Neural progenitor cell (in vitro differentiated cells): Measurements from ENCODE around the gene TNFRSF9.

Source experiments
- EZH2 ChIP-seq: fragments of 200-600 bp; sonication (generic); IDR thresholded peaks from 2 replicates; pipeline ENCODE4 v1.6.1; 2017; ENCODE audit warnings: antibody characterized with exemption, mild to moderate bottlenecking, moderate library complexity
- TF ChIP-seq, protein P1 (sequence below): fragments of 200-600 bp; sonication (generic); IDR thresholded peaks from 2 replicates; pipeline ENCODE4 v1.5.1; 2017; ENCODE audit warnings: antibody characterized with exemption, mild to moderate bottlenecking

DNA sequence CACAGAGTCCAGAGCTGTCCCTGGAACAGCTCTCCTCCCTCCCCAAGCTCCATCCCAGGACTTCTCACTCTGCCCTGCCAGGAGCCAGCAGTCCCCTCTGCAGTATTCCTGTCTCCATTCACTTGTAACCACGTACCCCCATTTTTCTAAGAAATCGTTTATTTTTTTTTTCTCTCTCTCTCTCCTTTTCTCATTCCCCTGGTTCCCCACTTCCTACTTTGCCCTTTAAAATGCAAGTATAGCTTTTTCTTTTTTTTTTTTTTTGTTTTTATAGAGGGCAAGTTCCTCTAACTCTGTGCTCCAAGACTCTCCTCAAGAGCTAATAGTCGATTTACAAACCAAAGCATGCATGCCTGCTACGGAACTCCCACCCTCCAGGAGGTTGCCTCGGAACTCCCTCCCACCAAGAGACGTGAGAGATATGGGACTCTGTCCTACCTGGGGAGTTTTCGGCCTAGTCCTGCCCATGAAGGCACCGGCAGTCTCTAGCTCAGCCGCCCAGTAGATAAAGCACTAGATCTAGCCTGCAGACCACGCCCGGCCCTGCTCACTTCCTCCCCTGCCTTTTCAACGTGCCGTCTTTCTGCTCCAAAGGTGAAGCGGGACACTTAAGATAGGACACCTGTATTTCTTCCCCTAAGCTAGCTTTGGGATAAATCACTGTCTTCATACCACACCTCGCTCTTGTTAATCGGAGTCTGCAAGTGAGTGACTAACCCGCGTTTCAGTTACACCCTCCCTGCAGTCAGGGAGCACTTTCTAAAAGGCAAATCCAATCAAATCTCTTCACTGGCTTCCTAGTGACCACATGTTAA lies 27.7 kb downstream of the TNFRSF9 start:
- TF ChIP-seq EZH2: no peak
- TF ChIP-seq, protein P1, sequence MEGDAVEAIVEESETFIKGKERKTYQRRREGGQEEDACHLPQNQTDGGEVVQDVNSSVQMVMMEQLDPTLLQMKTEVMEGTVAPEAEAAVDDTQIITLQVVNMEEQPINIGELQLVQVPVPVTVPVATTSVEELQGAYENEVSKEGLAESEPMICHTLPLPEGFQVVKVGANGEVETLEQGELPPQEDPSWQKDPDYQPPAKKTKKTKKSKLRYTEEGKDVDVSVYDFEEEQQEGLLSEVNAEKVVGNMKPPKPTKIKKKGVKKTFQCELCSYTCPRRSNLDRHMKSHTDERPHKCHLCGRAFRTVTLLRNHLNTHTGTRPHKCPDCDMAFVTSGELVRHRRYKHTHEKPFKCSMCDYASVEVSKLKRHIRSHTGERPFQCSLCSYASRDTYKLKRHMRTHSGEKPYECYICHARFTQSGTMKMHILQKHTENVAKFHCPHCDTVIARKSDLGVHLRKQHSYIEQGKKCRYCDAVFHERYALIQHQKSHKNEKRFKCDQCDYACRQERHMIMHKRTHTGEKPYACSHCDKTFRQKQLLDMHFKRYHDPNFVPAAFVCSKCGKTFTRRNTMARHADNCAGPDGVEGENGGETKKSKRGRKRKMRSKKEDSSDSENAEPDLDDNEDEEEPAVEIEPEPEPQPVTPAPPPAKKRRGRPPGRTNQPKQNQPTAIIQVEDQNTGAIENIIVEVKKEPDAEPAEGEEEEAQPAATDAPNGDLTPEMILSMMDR: no peak
